Uterus (tissue), 2 donors: ENCODE data around the gene GLT6D1.

Experiments
- POLR2A ChIP-seq, 2 donors: fragments of 450-650 bp; IDR thresholded peaks; one replicate each; pipeline ENCODE4 v1.6.1; 2016; ENCODE audit warnings: antibody characterized with exemption in 2 of 2, mild to moderate bottlenecking in 1 of 2, moderate library complexity in 1 of 2
- TF ChIP-seq, protein P1 (sequence below), 4 experiments: fragments of 200-600 bp in 2 of 4; fragments of 450-650 bp in 2 of 4; sonication (generic) in 2 of 4; IDR thresholded peaks; one replicate each; pipeline ENCODE4 v1.5.1; 2016 to 2019; ENCODE audit warnings: antibody characterized with exemption in 4 of 4, mild to moderate bottlenecking in 2 of 4, moderate library complexity in 1 of 4

DNA sequence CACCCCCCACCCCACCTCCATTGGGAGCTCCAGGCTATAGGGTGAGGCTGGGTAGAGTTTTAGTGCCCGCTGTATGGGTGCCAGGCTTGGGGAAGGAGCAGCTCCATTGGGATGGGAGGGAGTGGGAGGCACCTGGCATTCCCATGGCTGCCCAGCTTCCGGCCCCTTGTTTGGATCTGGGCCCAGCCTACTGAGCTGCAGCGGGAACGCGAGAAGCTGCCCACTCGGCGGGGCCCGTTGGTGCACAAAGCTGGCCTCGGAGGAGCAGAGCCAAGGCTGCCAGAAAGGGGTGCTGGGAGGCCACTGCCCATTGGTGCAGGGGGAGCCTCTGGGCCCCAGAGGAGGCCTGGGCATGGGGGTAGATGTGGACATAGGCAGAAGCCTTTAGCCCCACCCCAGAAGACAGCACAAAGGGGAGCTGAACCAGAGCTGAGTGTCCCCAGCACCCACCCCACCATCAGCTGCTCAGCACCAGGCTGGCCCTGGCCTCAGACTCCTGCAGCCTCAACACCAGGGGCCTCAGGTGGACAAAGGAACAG, 28.2 kb upstream of the GLT6D1 start:
- no peak for TF ChIP-seq POLR2A (IDR thresholded peaks at IDR 0.05)
- TF ChIP-seq, protein P1, sequence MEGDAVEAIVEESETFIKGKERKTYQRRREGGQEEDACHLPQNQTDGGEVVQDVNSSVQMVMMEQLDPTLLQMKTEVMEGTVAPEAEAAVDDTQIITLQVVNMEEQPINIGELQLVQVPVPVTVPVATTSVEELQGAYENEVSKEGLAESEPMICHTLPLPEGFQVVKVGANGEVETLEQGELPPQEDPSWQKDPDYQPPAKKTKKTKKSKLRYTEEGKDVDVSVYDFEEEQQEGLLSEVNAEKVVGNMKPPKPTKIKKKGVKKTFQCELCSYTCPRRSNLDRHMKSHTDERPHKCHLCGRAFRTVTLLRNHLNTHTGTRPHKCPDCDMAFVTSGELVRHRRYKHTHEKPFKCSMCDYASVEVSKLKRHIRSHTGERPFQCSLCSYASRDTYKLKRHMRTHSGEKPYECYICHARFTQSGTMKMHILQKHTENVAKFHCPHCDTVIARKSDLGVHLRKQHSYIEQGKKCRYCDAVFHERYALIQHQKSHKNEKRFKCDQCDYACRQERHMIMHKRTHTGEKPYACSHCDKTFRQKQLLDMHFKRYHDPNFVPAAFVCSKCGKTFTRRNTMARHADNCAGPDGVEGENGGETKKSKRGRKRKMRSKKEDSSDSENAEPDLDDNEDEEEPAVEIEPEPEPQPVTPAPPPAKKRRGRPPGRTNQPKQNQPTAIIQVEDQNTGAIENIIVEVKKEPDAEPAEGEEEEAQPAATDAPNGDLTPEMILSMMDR (IDR thresholded peaks at IDR 0.05): no peak
